ENCODE results near the gene KLF15. TPM values are rescaled to one million over a fixed set of nuclear protein-coding genes. Genes with fewer than 3 reads are reported as not detected.

The KLF15 gene
- total RNA-seq, 1 donor from 2014 or later = 25.3 TPM

GRCh38 chr3:126316031-126316461, 41.2 kb downstream of the KLF15 start:
- no peak for TF ChIP-seq POLR2A (IDR thresholded peaks at IDR 0.05)
- Histone ChIP-seq H3K36me3 (no peaks in the 10 kb centered on the region), H3K27ac (no peak overlapping the region), H3K4me1 (no peaks in the 10 kb centered on the region), H3K4me3 (no peak overlapping the region), H3K9me3 (no peaks in the 10 kb centered on the region), H3K27me3 (no peaks in the 10 kb centered on the region)
- intact Hi-C loops (cut with DNase I) = no loop called here
- peak in 1 of 2 donors; percentile 56 for DNase-seq (ENCODE audit: extremely low spot score in 2 of 2)

DNA sequence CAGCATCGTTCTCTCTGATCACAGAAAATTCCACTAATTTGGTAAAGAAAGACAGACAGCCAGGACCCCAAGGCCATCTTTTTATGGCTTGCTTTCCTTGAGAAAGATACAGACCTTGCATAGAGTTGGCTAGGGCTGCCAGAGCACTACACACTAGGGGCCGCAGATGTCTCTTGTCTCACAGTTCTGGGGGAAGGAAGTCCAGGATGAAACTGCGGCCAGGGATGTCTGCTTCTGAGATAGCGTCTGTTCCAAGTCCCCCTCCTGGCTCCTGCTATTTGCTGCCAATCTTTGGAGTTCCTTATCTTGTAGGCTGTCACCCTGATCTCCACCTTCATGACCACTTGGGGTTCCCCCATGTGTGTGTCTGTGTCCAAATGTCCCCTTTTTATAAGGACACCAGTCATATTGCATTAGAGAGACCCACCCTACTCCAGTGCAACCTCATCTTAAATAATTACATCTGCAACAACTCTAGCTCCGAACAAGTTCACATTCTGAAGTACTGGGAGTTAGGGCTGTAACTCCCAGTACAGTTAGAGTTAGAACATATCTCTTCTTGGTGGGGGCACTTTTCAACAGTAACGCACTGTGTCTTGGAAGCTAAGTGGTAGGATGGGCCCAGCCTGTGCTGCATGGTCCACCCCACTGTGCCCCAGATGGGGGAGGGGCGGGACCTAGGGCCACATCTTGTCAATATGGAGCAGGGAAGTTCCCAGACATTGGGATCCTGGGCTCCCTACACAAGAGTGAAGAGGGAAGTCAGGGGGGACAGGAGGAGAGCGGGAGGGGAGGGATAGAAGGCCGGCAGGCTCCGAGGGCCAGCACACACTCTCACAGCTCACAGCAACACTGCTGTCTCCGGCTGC, 42.2 kb downstream of the KLF15 start:
- no peaks in the 10 kb centered on the region for H3K36me3 ChIP-seq
- no peak overlapping the region for H3K27ac ChIP-seq
- no peaks in the 10 kb centered on the region for H3K9me3 ChIP-seq
- DNase-seq (ENCODE audit: extremely low spot score in 2 of 2) = peak in 1 of 2 donors; percentile 64
- no peak overlapping the region for H3K4me3 ChIP-seq
- no peaks in the 10 kb centered on the region for H3K4me1 ChIP-seq
- no peaks in the 10 kb centered on the region for H3K27me3 ChIP-seq
- intact Hi-C loops (cut with DNase I) = no loop called here
- TF ChIP-seq, protein P1, sequence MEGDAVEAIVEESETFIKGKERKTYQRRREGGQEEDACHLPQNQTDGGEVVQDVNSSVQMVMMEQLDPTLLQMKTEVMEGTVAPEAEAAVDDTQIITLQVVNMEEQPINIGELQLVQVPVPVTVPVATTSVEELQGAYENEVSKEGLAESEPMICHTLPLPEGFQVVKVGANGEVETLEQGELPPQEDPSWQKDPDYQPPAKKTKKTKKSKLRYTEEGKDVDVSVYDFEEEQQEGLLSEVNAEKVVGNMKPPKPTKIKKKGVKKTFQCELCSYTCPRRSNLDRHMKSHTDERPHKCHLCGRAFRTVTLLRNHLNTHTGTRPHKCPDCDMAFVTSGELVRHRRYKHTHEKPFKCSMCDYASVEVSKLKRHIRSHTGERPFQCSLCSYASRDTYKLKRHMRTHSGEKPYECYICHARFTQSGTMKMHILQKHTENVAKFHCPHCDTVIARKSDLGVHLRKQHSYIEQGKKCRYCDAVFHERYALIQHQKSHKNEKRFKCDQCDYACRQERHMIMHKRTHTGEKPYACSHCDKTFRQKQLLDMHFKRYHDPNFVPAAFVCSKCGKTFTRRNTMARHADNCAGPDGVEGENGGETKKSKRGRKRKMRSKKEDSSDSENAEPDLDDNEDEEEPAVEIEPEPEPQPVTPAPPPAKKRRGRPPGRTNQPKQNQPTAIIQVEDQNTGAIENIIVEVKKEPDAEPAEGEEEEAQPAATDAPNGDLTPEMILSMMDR (IDR thresholded peaks at IDR 0.05) = no peak
- TF ChIP-seq POLR2A (IDR thresholded peaks at IDR 0.05) = no peak
- TF ChIP-seq POLR2AphosphoS5 (IDR thresholded peaks at IDR 0.05; ENCODE audit: insufficient read depth in 1 of 2, low read depth in 1 of 2) = no peak

- peak; percentile 77 to 94 for DNase-seq (ENCODE audit: extremely low spot score in 2 of 2)
Observed at GRCh38 chr3:126314305-126314789, 42.9 kb downstream of the KLF15 start.

DNA sequence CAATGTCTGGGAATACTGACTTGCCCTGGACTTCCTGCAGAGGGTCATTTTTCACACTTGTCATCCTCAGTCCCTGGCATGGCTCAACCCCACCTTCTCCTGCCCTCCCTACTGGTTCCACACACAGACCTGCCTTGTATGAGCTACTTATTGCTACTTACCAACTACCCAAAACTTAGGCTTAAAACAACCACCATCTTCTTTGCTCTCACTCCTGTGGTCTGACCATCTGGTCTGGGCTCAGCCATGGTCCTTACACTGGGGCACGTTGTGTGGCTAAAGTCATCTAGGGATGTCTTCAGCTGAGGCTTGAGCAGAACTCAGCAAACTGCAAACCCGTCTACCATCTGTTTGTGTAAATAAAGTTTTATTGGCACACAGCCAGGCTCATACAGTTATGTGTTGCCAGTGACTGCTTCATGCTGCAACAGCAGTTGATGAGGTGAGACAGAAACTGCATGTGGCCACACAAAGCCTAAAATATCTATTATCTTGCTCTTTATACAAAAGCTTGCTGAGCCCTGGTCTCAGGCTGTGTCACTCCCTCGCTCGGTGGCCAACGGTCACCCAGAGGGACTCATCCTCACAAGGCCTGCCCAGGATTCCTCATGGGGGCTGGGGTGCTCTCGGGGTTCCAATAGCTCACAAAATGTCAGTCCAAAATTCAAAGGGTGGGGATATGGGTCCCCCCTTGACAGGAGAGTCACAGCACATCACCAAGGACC, 43.5 kb downstream of the KLF15 start:
- intact Hi-C loops (cut with DNase I) = no loop called here
- DNase-seq (ENCODE audit: extremely low spot score in 2 of 2) = peak in 1 of 2 donors; percentile 74
- TF ChIP-seq, protein P1 (IDR thresholded peaks at IDR 0.05) = no peak

More at GRCh38 chr3:126314305-126314789, 42.9 kb downstream of the KLF15 start:
- Histone ChIP-seq H3K4me1 (no peaks in the 10 kb centered on the region), H3K27ac (no peak overlapping the region), H3K36me3 (no peaks in the 10 kb centered on the region), H3K4me3 (no peak overlapping the region), H3K9me3 (no peaks in the 10 kb centered on the region), H3K27me3 (no peaks in the 10 kb centered on the region)
- TF ChIP-seq POLR2AphosphoS5 (IDR thresholded peaks at IDR 0.05; ENCODE audit: insufficient read depth in 1 of 2, low read depth in 1 of 2) (no peak), POLR2A (IDR thresholded peaks at IDR 0.05) (no peak)
- TF ChIP-seq, protein P1 (IDR thresholded peaks at IDR 0.05) = no peak
- intact Hi-C loops (cut with DNase I) = no loop called here

DNA sequence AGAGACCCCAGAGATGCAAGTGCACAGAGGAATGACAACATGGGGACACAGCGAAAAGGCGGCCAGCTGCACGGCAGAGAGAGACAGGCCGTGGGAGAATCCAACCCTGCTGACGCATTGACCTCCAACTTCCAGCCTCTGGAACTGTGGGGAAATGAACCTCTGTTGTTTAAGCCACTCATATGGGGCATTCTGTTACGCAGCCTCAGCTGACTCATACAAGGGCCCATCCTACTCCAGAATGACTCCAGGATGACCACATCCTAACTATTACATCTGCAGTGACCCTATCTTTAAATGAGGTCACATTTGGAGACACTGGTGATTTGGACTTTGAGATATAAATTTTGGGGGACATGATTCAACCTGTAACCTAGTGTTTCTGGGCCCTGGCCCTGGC, 44.0 kb downstream of the KLF15 start:
- intact Hi-C loops (cut with DNase I) = no loop called here
- no peak overlapping the region for H3K4me3 ChIP-seq
- H3K9me3 ChIP-seq = no peaks in the 10 kb centered on the region
- TF ChIP-seq POLR2AphosphoS5 (IDR thresholded peaks at IDR 0.05; ENCODE audit: insufficient read depth in 1 of 2, low read depth in 1 of 2) = no peak
- no peak for TF ChIP-seq POLR2A (IDR thresholded peaks at IDR 0.05)
- TF ChIP-seq, protein P1 (IDR thresholded peaks at IDR 0.05) = no peak
- no peaks in the 10 kb centered on the region for H3K36me3 ChIP-seq
- H3K27ac ChIP-seq = no peak overlapping the region
- no peaks in the 10 kb centered on the region for H3K27me3 ChIP-seq
- H3K4me1 ChIP-seq = no peaks in the 10 kb centered on the region
- DNase-seq (ENCODE audit: extremely low spot score in 2 of 2) = peak in 1 of 2 donors; percentile 47

More for the DNA sequence above, 43.5 kb downstream of the KLF15 start:
- Histone ChIP-seq H3K4me3 (no peak overlapping the region), H3K4me1 (no peaks in the 10 kb centered on the region), H3K27ac (no peak overlapping the region), H3K9me3 (no peaks in the 10 kb centered on the region), H3K36me3 (no peaks in the 10 kb centered on the region), H3K27me3 (no peaks in the 10 kb centered on the region)

Measured in vagina (tissue), 2 donors.